CD14-positive monocyte (primary cell): Measurements from ENCODE around the gene CLDN10. TPM values are rescaled to one million over a fixed set of nuclear protein-coding genes. Genes with fewer than 3 reads are reported as not detected.
A peak's percentile ranks its signal among the peaks of the same experiment; 100 is the strongest.

Source experiments
- DNase-seq, 3 donors: peaks; one replicate each; pipeline ENCODE4 v3.0.0-alpha.2; 2011 to 2022
- H2AFZ ChIP-seq: 2 replicates; pipeline ENCODE4 v1.6.0; 2012; ENCODE audit warnings: mild to moderate bottlenecking, low read depth, low read length, inconsistent platforms; ENCODE audit not compliant: insufficient read depth, poor library complexity, severe bottlenecking
- H3K27ac ChIP-seq, 2 donors: 1 replicate in 1 of 2; 2 replicates in 1 of 2; pipeline ENCODE4 v1.5.1; 2012 to 2013; ENCODE audit warnings: low read length in 2 of 2, control low read depth in 1 of 2, inconsistent platforms in 1 of 2, low read depth in 1 of 2, mild to moderate bottlenecking in 1 of 2
- H3K27me3 ChIP-seq, 2 donors: one replicate each; pipeline versions ENCODE4 v1.6.0 to v1.6.1; 2011 to 2013; ENCODE audit warnings: low read length in 2 of 2; ENCODE audit not compliant: control insufficient read depth in 2 of 2, insufficient read depth in 2 of 2
- H3K36me3 ChIP-seq, 2 donors: replicated peaks in 1 of 2; 1 replicate in 1 of 2; 2 replicates in 1 of 2; pipeline versions ENCODE4 v1.5.1 to v1.6.1; 2012 to 2013; ENCODE audit warnings: low read length in 2 of 2, control low read depth in 1 of 2, inconsistent platforms in 1 of 2, mild to moderate bottlenecking in 1 of 2; ENCODE audit not compliant: insufficient read depth in 2 of 2, control insufficient read depth in 1 of 2
- H3K4me1 ChIP-seq, 2 donors: 1 replicate in 1 of 2; 2 replicates in 1 of 2; pipeline versions ENCODE4 v1.5.1 to v1.6.1; 2012 to 2013; ENCODE audit warnings: low read length in 2 of 2, control low read depth in 1 of 2, inconsistent platforms in 1 of 2, mild to moderate bottlenecking in 1 of 2, moderate library complexity in 1 of 2; ENCODE audit not compliant: insufficient read depth in 2 of 2, control insufficient read depth in 1 of 2
- H3K4me2 ChIP-seq: replicated peaks from 2 replicates; pipeline ENCODE3; 2012; ENCODE audit warnings: low read length, moderate library complexity, mild to moderate bottlenecking; ENCODE audit not compliant: poor library complexity, severe bottlenecking; ENCODE audit errors: extremely low read depth
- H3K4me3 ChIP-seq, 3 experiments: fragments of 200-600 bp in 1 of 3; sonication (generic) in 1 of 3; replicated peaks in 1 of 3; 1 replicate in 2 of 3; 2 replicates in 1 of 3; pipeline ENCODE4 v1.5.1; 2011 to 2013; ENCODE audit warnings: low read length in 3 of 3, mild to moderate bottlenecking in 3 of 3, control low read depth in 2 of 3, low read depth in 2 of 3, inconsistent platforms in 1 of 3, moderate library complexity in 1 of 3
- H3K79me2 ChIP-seq: 2 replicates; pipeline ENCODE4 v1.6.0; 2012; ENCODE audit warnings: mild to moderate bottlenecking, control low read depth, inconsistent platforms, low read length, moderate library complexity; ENCODE audit not compliant: insufficient read depth
- H3K9ac ChIP-seq: 2 replicates; pipeline ENCODE4 v1.6.0; 2017; ENCODE audit warnings: low read length, mild to moderate bottlenecking; ENCODE audit not compliant: insufficient read depth, poor library complexity, severe bottlenecking
- H3K9me3 ChIP-seq, 2 donors: replicated peaks in 1 of 2; 1 replicate in 1 of 2; 2 replicates in 1 of 2; pipeline versions ENCODE4 v1.5.1 to v1.6.1; 2012 to 2013; ENCODE audit warnings: low read length in 2 of 2, control low read depth in 1 of 2; ENCODE audit not compliant: control insufficient read depth in 1 of 2, insufficient read depth in 1 of 2
- H4K20me1 ChIP-seq: 2 replicates; pipeline ENCODE4 v1.6.0; 2012; ENCODE audit warnings: mild to moderate bottlenecking, low read length, control low read depth, moderate library complexity; ENCODE audit not compliant: insufficient read depth
- H3K27ac Mint-ChIP-seq, 7 donors: one replicate each; pipeline ENCODE4 v1.8.0; 2020; ENCODE audit warnings: mild to moderate bottlenecking in 7 of 7, mixed read lengths in 7 of 7, moderate library complexity in 6 of 7, inconsistent platforms in 2 of 7
- H3K27me3 Mint-ChIP-seq, 3 donors: one replicate each; pipeline ENCODE4 v1.8.0; 2021 to 2022; ENCODE audit warnings: low read depth in 3 of 3, mild to moderate bottlenecking in 3 of 3, mixed read lengths in 3 of 3, moderate library complexity in 3 of 3, inconsistent platforms in 1 of 3
- H3K36me3 Mint-ChIP-seq, 2 donors: one replicate each; pipeline ENCODE4 v1.8.0; 2020; ENCODE audit warnings: mixed read lengths in 2 of 2, inconsistent platforms in 1 of 2, mild to moderate bottlenecking in 1 of 2
- H3K4me1 Mint-ChIP-seq: one replicate; pipeline ENCODE4 v1.8.0; 2020; ENCODE audit warnings: mild to moderate bottlenecking, mixed read lengths
- H3K4me3 Mint-ChIP-seq, 2 donors: one replicate each; pipeline ENCODE4 v1.8.0; 2020; ENCODE audit warnings: mild to moderate bottlenecking in 2 of 2, mixed read lengths in 2 of 2, moderate library complexity in 1 of 2
- H3K9me3 Mint-ChIP-seq, 7 donors: one replicate each; pipeline ENCODE4 v1.8.0; 2020 to 2022; ENCODE audit warnings: mixed read lengths in 7 of 7, mild to moderate bottlenecking in 6 of 7, moderate library complexity in 6 of 7, inconsistent platforms in 2 of 7
- CTCF ChIP-seq: fragments of 200-600 bp; IDR thresholded peaks from one replicate; pipeline ENCODE4 v1.8.0; 2022; ENCODE audit warnings: antibody characterized with exemption, mild to moderate bottlenecking
- WGBS: methylation state at CpG from one replicate; pipeline ENCODE4 v1.1.5; 2013; ENCODE audit warnings: missing lambda C conversion rate; ENCODE audit not compliant: insufficient coverage; 5-methylcytosine and 5-hydroxymethylcytosine counted together
- intact Hi-C, 2 donors: fragments of 100-400 bp; cut with micrococcal nuclease; formaldehyde crosslinking; loops; one replicate each; pipeline versions ENCODE4 v1.15.0 to v1.15.1; 2023
- polyA plus RNA-seq, 3 donors: library from polyadenylated mRNA; depleted of rRNA in 1 of 3; unstranded in 2 of 3; stranded (reverse) in 1 of 3; fragments of 300-500 nt in 2 of 3; fragments of >200 nt in 1 of 3; fragmentation: Illumina TruSeq in 2 of 3; gene quantifications; 1 replicate in 2 of 3; 2 replicates in 1 of 3; pipeline ENCODE4 v1.2.3, GENCODE V29; 2012 to 2021

The CLDN10 gene
- polyA plus RNA-seq, 3 donors, result 0.35 TPM; not detected in 2

GRCh38 chr13:95603887-95604555 is 51.5 kb downstream of the CLDN10 start:
- peaks cover 1 to 4% (median 2%) of the 10 kb centered on the region in 3 donors for H3K27me3 Mint-ChIP-seq
- Histone ChIP-seq H4K20me1 (no peaks in the 10 kb centered on the region), H3K27me3 (no peaks in the 10 kb centered on the region), H3K4me3 (no peak overlapping the region), H2AFZ (no peak overlapping the region), H3K9ac (no peak overlapping the region), H3K79me2 (no peaks in the 10 kb centered on the region), H3K36me3 (no peaks in the 10 kb centered on the region), H3K4me2 (no peak overlapping the region), H3K27ac (no peak overlapping the region), H3K9me3 (peaks cover 0 to 6% of the 10 kb centered on the region in 2 donors), H3K4me1 (peaks cover 4 to 7% of the 10 kb centered on the region in 2 donors)
- no peaks in the 10 kb centered on the region for H3K36me3 Mint-ChIP-seq
- H3K4me3 Mint-ChIP-seq, result no peak overlapping the region
- peaks cover 2% of the 10 kb centered on the region for H3K4me1 Mint-ChIP-seq
- intact Hi-C loops, result no loop called here
- TF ChIP-seq CTCF, result no peak
- peaks cover 0 to 8% (median 2%) of the 10 kb centered on the region in 7 donors for H3K9me3 Mint-ChIP-seq
- H3K27ac Mint-ChIP-seq, result peak overlapping the region in 2 of 7 donors; percentile 1 to 8
- WGBS, result 56% methylated on average over 4 of the region's 12 CpGs
- peak; percentile 5 to 32 (median 16) for DNase-seq

- peak overlapping the region in 1 of 7 donors; percentile 1 for H3K27ac Mint-ChIP-seq
- H3K4me1 Mint-ChIP-seq, result peaks cover 2% of the 10 kb centered on the region
- Histone ChIP-seq H2AFZ (no peak overlapping the region), H3K27ac (no peak overlapping the region), H3K9me3 (peaks cover 0 to 6% of the 10 kb centered on the region in 2 donors), H3K4me2 (no peak overlapping the region), H3K4me1 (peaks cover 4 to 7% of the 10 kb centered on the region in 2 donors), H3K9ac (no peak overlapping the region), H3K4me3 (no peak overlapping the region), H3K36me3 (no peaks in the 10 kb centered on the region), H3K79me2 (no peaks in the 10 kb centered on the region), H3K27me3 (no peaks in the 10 kb centered on the region), H4K20me1 (no peaks in the 10 kb centered on the region)
- peaks cover 0 to 8% (median 2%) of the 10 kb centered on the region in 7 donors for H3K9me3 Mint-ChIP-seq
- DNase-seq, result no peak
- H3K27me3 Mint-ChIP-seq, result peaks cover 1 to 4% (median 2%) of the 10 kb centered on the region in 3 donors
- no CpG with 5 or more reads among the region's 3 CpGs for WGBS
- no peaks in the 10 kb centered on the region for H3K36me3 Mint-ChIP-seq
- intact Hi-C loops, result no loop called here
- TF ChIP-seq CTCF, result no peak
- no peak overlapping the region for H3K4me3 Mint-ChIP-seq
These were observed 52.0 kb downstream of the CLDN10 start for GRCh38 chr13:95604556-95604915.
